Transverse colon (tissue), 4 donors: ENCODE measurements around the gene KCNT1. TPM values are rescaled to one million over a fixed set of nuclear protein-coding genes. Genes with fewer than 3 reads are reported as not detected.

Source experiments
- DNase-seq: peaks from one replicate; pipeline ENCODE4 v3.0.0-alpha.2; 2019
- H3K27ac ChIP-seq, 4 donors: fragments of 200-600 bp; sonication (generic); 2 replicates each; pipeline ENCODE4 v1.5.1; 2016 to 2018; ENCODE audit warnings: inconsistent platforms in 4 of 4
- H3K27me3 ChIP-seq: fragments of 200-600 bp; sonication (generic); 2 replicates; pipeline ENCODE4 v1.5.1; 2017; ENCODE audit warnings: inconsistent platforms
- H3K36me3 ChIP-seq, 4 donors: fragments of 200-600 bp; sonication (generic); 2 replicates each; pipeline ENCODE4 v1.5.1; 2017 to 2019; ENCODE audit warnings: inconsistent platforms in 4 of 4
- H3K4me1 ChIP-seq, 4 donors: fragments of 200-600 bp; sonication (generic); 2 replicates each; pipeline ENCODE4 v1.5.1; 2017 to 2020; ENCODE audit warnings: inconsistent platforms in 4 of 4
- H3K4me3 ChIP-seq, 4 donors: fragments of 200-600 bp; sonication (generic); 1 replicate in 1 of 4; 2 replicates in 3 of 4; pipeline versions ENCODE4 v1.5.1 to v1.6.1; 2017 to 2019; ENCODE audit warnings: inconsistent platforms in 4 of 4
- H3K9me3 ChIP-seq, 2 donors: fragments of 200-600 bp; sonication (generic); 2 replicates each; pipeline ENCODE4 v1.5.1; 2017 to 2019; ENCODE audit warnings: inconsistent platforms in 2 of 2
- CTCF ChIP-seq, 5 experiments: fragments of 200-600 bp in 3 of 5; fragments of 450-650 bp in 2 of 5; sonication (generic) in 3 of 5; IDR thresholded peaks; 1 replicate in 2 of 5; 2 replicates in 3 of 5; pipeline ENCODE4 v1.5.1; 2016 to 2017; ENCODE audit warnings: antibody characterized with exemption in 5 of 5, inconsistent platforms in 3 of 5, mild to moderate bottlenecking in 2 of 5, moderate library complexity in 1 of 5
- EP300 ChIP-seq: sonication (generic); formaldehyde crosslinking; IDR thresholded peaks from one replicate; pipeline ENCODE4 v1.6.1; 2017; ENCODE audit warnings: antibody characterized with exemption, low read depth
- POLR2A ChIP-seq: fragments of 450-650 bp; IDR thresholded peaks from one replicate; pipeline ENCODE4 v1.6.1; 2016; ENCODE audit warnings: antibody characterized with exemption, mild to moderate bottlenecking, moderate library complexity
- POLR2AphosphoS5 ChIP-seq, 3 donors: sonication (generic); formaldehyde crosslinking; IDR thresholded peaks; one replicate each; pipeline ENCODE4 v1.6.1; 2016; ENCODE audit warnings: antibody characterized with exemption in 3 of 3
- WGBS, 2 donors: methylation state at CpG; one replicate each; pipeline ENCODE4 v1.1.5; 2018; ENCODE audit warnings: low coverage in 1 of 2; 5-methylcytosine and 5-hydroxymethylcytosine counted together
- in situ Hi-C, 4 donors: fragments of 200-750 bp; cut with MboI; loops; one replicate each; pipeline versions ENCODE4 v1.15.0 to v1.15.1; 2017; ENCODE audit warnings: low sequenced_read_pairs in 3 of 4, low pct_ligation_motif_present in 1 of 4, low pct_unique_long_range_greater_than_20kb in 1 of 4
- intact Hi-C: fragments of 100-400 bp; cut with DNase I; formaldehyde crosslinking; loops from one replicate; pipeline ENCODE4 v1.15.1; 2023; ENCODE audit warnings: low total_unique reads
- total RNA-seq, 4 donors: library from RNA; depleted of rRNA; stranded (reverse); fragments of >200 nt; gene quantifications; one replicate each; pipeline ENCODE4 v1.1.0, GENCODE V29; 2016

Gene KCNT1
- total RNA-seq, 4 donors from 2014 or later, result 0.14 TPM; not detected in 3

GRCh38 chr9:135761845-135762168 lies 59.8 kb downstream of the KCNT1 start:
- intact Hi-C loops, result no loop called here
- no peaks in the 10 kb centered on the region for H3K36me3 ChIP-seq

DNA sequence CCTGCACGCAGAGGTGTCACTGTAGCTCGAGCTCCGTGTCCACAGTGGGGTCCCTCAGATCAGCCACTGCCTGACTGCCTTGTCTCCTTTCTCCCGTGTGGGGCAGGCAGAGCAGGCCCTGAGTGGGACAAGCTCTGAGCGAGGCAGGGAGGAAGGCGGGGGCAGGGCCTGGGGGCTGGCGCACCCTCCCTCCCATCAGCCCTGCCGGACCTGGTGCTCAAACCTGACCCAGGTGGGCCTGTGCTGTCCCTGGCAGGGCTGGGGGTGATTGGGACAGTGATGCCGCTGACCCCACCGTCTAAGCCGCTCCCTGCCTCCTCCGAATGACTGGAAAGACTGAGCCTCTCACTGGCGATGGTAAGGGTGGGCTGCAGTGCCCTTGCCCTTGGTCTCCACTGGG lies 60.9 kb downstream of the KCNT1 start:
- no peaks in the 10 kb centered on the region for H3K27me3 ChIP-seq
- H3K4me1 ChIP-seq, result no peaks in the 10 kb centered on the region
- intact Hi-C loops, result no loop called here
- H3K27ac ChIP-seq, result no peak overlapping the region
- no peaks in the 10 kb centered on the region for H3K9me3 ChIP-seq
- H3K36me3 ChIP-seq, result no peaks in the 10 kb centered on the region
- 81% methylated on average over 10 of the region's 13 CpGs; no CpG with 5 or more reads in 1 of the 2 donors for WGBS, 2 donors
- TF ChIP-seq CTCF (IDR thresholded peaks at IDR 0.05) (no peak), POLR2AphosphoS5 (IDR thresholded peaks at IDR 0.05) (no peak), POLR2A (no peak), EP300 (no peak)
- H3K4me3 ChIP-seq, result no peak overlapping the region
- no peak for DNase-seq
- in situ Hi-C loops, result no loop called here

More at GRCh38 chr9:135761845-135762168, 59.8 kb downstream of the KCNT1 start:
- in situ Hi-C loops, result no loop called here
- 79 to 88% methylated on average over 6 to 16 of the region's 16 CpGs for WGBS, 2 donors
- TF ChIP-seq POLR2A (no peak), CTCF (IDR thresholded peaks at IDR 0.05) (no peak), EP300 (no peak), POLR2AphosphoS5 (IDR thresholded peaks at IDR 0.05) (no peak)
- no peak overlapping the region for H3K27ac ChIP-seq
- H3K27me3 ChIP-seq, result no peaks in the 10 kb centered on the region
- DNase-seq, result no peak
- H3K4me1 ChIP-seq, result no peaks in the 10 kb centered on the region
- no peak overlapping the region for H3K4me3 ChIP-seq
- H3K9me3 ChIP-seq, result no peaks in the 10 kb centered on the region

DNA sequence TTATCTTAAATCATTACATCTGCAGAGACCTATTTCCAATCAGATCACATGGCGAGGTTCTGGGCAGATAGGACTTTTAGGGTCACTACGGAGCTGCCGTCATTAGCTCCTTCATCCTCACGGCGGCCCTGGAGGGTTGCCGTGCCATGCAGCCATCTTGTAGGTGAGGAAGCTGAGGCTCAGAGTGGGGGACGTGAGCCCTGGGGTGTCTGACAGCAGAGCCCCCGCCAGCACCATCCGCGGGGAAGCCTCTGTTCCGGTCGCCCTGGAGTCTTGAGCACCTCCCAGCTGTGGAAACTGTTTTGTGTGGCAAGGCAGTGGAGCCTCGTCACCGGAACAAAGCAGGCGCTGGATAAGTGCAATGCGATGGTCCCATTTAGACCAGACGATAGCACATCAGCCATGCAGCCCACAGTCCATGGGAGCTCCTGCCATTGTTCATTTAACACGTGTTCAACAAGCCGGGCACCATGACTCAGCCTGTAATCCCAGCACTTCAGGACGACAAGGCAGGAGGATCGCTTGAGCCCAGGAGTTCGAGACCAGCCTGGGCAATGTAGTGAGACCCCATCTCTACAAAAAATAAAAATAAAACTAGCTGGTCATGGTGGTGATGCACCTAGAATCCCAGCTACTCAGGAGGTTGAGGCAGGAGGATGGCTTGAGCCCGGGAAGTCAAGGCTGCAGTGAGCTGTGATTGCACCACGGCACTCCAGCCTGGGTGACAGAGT lies 61.9 kb downstream of the KCNT1 start:
- Histone ChIP-seq H3K4me3 (no peak overlapping the region), H3K27ac (no peak overlapping the region), H3K4me1 (no peaks in the 10 kb centered on the region), H3K9me3 (no peaks in the 10 kb centered on the region), H3K36me3 (no peaks in the 10 kb centered on the region), H3K27me3 (no peaks in the 10 kb centered on the region)
- intact Hi-C loops (no loop called here), in situ Hi-C loops (no loop called here)
- TF ChIP-seq POLR2A, result no peak
- no peak for TF ChIP-seq EP300
- 80 to 90% methylated on average over 2 to 24 of the region's 24 CpGs for WGBS, 2 donors
- DNase-seq, result no peak

- no peak for TF ChIP-seq POLR2AphosphoS5 (IDR thresholded peaks at IDR 0.05)
- TF ChIP-seq POLR2A, result no peak
- no peak for TF ChIP-seq CTCF (IDR thresholded peaks at IDR 0.05)
- TF ChIP-seq EP300, result no peak
- no peaks in the 10 kb centered on the region for H3K9me3 ChIP-seq
- no peak overlapping the region for H3K4me3 ChIP-seq
- in situ Hi-C loops, result no loop called here
- WGBS, 2 donors, result 78 to 82% methylated on average over 5 to 12 of the region's 19 CpGs
- intact Hi-C loops, result no loop called here
- no peaks in the 10 kb centered on the region for H3K4me1 ChIP-seq
- no peak for DNase-seq
- no peaks in the 10 kb centered on the region for H3K36me3 ChIP-seq
- no peak overlapping the region for H3K27ac ChIP-seq
- H3K27me3 ChIP-seq, result no peaks in the 10 kb centered on the region
Measured at GRCh38 chr9:135764731-135765130, 62.7 kb downstream of the KCNT1 start.

DNA sequence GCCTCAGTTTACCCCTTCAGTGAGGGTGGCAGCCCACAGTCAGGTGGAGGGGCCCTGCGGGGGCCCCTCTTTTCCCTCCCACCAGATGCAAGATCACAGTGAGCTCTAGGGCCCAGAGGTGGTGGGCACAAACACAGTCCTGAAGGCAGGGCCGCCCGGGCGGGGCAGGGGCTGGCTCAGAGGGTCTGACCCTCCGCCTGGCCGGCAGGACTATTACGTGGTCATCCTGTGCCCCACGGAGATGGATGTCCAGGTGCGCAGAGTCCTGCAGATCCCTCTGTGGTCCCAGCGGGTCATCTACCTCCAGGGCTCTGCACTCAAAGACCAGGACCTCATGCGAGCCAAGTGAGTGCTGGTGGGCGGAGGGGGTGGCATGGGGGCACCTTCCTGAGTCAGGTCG lies 63.4 kb downstream of the KCNT1 start:
- in situ Hi-C loops, result no loop called here
- intact Hi-C loops, result no loop called here

More for the DNA sequence above, 63.4 kb downstream of the KCNT1 start:
- Histone ChIP-seq H3K36me3 (no peaks in the 10 kb centered on the region), H3K27ac (no peak overlapping the region), H3K9me3 (no peaks in the 10 kb centered on the region), H3K4me1 (no peaks in the 10 kb centered on the region), H3K4me3 (no peak overlapping the region), H3K27me3 (no peaks in the 10 kb centered on the region)
- no peak for TF ChIP-seq CTCF (IDR thresholded peaks at IDR 0.05)
- no peak for TF ChIP-seq EP300
- TF ChIP-seq POLR2AphosphoS5 (IDR thresholded peaks at IDR 0.05), result no peak
- no peak for TF ChIP-seq POLR2A
- no peak for DNase-seq
- WGBS, 2 donors, result 98% methylated on average over 13 of the region's 13 CpGs; no CpG with 5 or more reads in 1 of the 2 donors
